Ectodermal cell (in vitro differentiated cells): Measurements from ENCODE around the gene NR5A2.

Source experiments
- H3K27ac ChIP-seq: 2 replicates; pipeline ENCODE4 v1.7.0; 2013; ENCODE audit warnings: mild to moderate bottlenecking, low read depth, low read length; ENCODE audit not compliant: insufficient read depth, poor library complexity, severe bottlenecking
- H3K27me3 ChIP-seq: 2 replicates; pipeline ENCODE4 v1.7.0; 2013; ENCODE audit warnings: mild to moderate bottlenecking, low read length; ENCODE audit not compliant: insufficient read depth, control insufficient read depth, poor library complexity, severe bottlenecking
- H3K36me3 ChIP-seq: one replicate; pipeline ENCODE4 v1.7.0; 2013; ENCODE audit warnings: low read length; ENCODE audit not compliant: control insufficient read depth, insufficient read depth
- H3K4me1 ChIP-seq: one replicate; pipeline ENCODE4 v1.7.0; 2013; ENCODE audit warnings: low read length; ENCODE audit not compliant: control insufficient read depth, insufficient read depth
- H3K4me3 ChIP-seq: 2 replicates; pipeline ENCODE4 v1.7.0; 2013; ENCODE audit warnings: low read depth, low read length, control low read depth; ENCODE audit not compliant: insufficient read depth
- H3K9me3 ChIP-seq: 2 replicates; pipeline ENCODE4 v1.7.0; 2013; ENCODE audit warnings: mild to moderate bottlenecking, low read length, moderate library complexity; ENCODE audit not compliant: control insufficient read depth
- WGBS, 2 experiments: methylation state at CpG; one replicate each; pipeline ENCODE4 v1.1.7; 2013; ENCODE audit warnings: missing lambda C conversion rate in 2 of 2; 5-methylcytosine and 5-hydroxymethylcytosine counted together

Gene NR5A2

GRCh38 chr1:200139661-200140250 is 112.2 kb downstream of the NR5A2 start:
- Histone ChIP-seq H3K27ac (no peak overlapping the region), H3K4me3 (no peak overlapping the region), H3K9me3 (no peaks in the 10 kb centered on the region), H3K4me1 (no peaks in the 10 kb centered on the region), H3K36me3 (no peaks in the 10 kb centered on the region), H3K27me3 (no peaks in the 10 kb centered on the region)
- 85 to 90% methylated on average over 3 to 4 of the region's 4 CpGs for WGBS, 2 experiments

GRCh38 chr1:200143347-200143746 is 115.8 kb downstream of the NR5A2 start:
- H3K27me3 ChIP-seq, result no peaks in the 10 kb centered on the region
- WGBS, 2 experiments, result 80% methylated on average over 6 of the region's 6 CpGs
- H3K4me1 ChIP-seq, result no peaks in the 10 kb centered on the region
- no peaks in the 10 kb centered on the region for H3K9me3 ChIP-seq
- H3K4me3 ChIP-seq, result no peak overlapping the region
- H3K36me3 ChIP-seq, result no peaks in the 10 kb centered on the region
- no peak overlapping the region for H3K27ac ChIP-seq

GRCh38 chr1:200146100-200146499 is 118.6 kb downstream of the NR5A2 start:
- H3K4me3 ChIP-seq, result no peak overlapping the region
- no peaks in the 10 kb centered on the region for H3K36me3 ChIP-seq
- H3K9me3 ChIP-seq, result no peaks in the 10 kb centered on the region
- no peaks in the 10 kb centered on the region for H3K4me1 ChIP-seq
- 93 to 100% methylated on average over 1 of the region's 1 CpG for WGBS, 2 experiments
- H3K27me3 ChIP-seq, result no peaks in the 10 kb centered on the region
- H3K27ac ChIP-seq, result no peak overlapping the region

GRCh38 chr1:200147094-200147493 is 119.6 kb downstream of the NR5A2 start:
- Histone ChIP-seq H3K4me3 (no peak overlapping the region), H3K27me3 (no peaks in the 10 kb centered on the region), H3K4me1 (no peaks in the 10 kb centered on the region), H3K27ac (no peak overlapping the region), H3K9me3 (no peaks in the 10 kb centered on the region), H3K36me3 (no peaks in the 10 kb centered on the region)
- 93 to 95% methylated on average over 13 of the region's 13 CpGs for WGBS, 2 experiments

- no peak overlapping the region for H3K27ac ChIP-seq
- H3K4me1 ChIP-seq, result no peaks in the 10 kb centered on the region
- no peak overlapping the region for H3K4me3 ChIP-seq
- no peaks in the 10 kb centered on the region for H3K9me3 ChIP-seq
- whole genome bisulfite sequencing, 2 experiments, result 94 to 97% methylated on average over 40 of the region's 40 CpGs
- H3K36me3 ChIP-seq, result no peaks in the 10 kb centered on the region
- H3K27me3 ChIP-seq, result no peaks in the 10 kb centered on the region
Observed at GRCh38 chr1:200147742-200148141, 120.2 kb downstream of the NR5A2 start.

- Histone ChIP-seq H3K4me1 (no peaks in the 10 kb centered on the region), H3K4me3 (no peak overlapping the region), H3K27me3 (no peaks in the 10 kb centered on the region), H3K27ac (no peak overlapping the region), H3K9me3 (no peaks in the 10 kb centered on the region), H3K36me3 (no peaks in the 10 kb centered on the region)
Observed at GRCh38 chr1:200150006-200150405, 122.5 kb downstream of the NR5A2 start.

GRCh38 chr1:200150721-200151120 is 123.2 kb downstream of the NR5A2 start:
- no peaks in the 10 kb centered on the region for H3K4me1 ChIP-seq
- 92 to 94% methylated on average over 4 of the region's 4 CpGs for WGBS, 2 experiments
- H3K9me3 ChIP-seq, result no peaks in the 10 kb centered on the region
- H3K27ac ChIP-seq, result no peak overlapping the region
- no peak overlapping the region for H3K4me3 ChIP-seq
- H3K27me3 ChIP-seq, result no peaks in the 10 kb centered on the region
- H3K36me3 ChIP-seq, result no peaks in the 10 kb centered on the region

- H3K27ac ChIP-seq, result no peak overlapping the region
- H3K4me3 ChIP-seq, result no peak overlapping the region
- H3K4me1 ChIP-seq, result no peaks in the 10 kb centered on the region
- 88 to 100% methylated on average over 1 of the region's 2 CpGs for WGBS, 2 experiments
- H3K27me3 ChIP-seq, result no peaks in the 10 kb centered on the region
- H3K36me3 ChIP-seq, result no peaks in the 10 kb centered on the region
- H3K9me3 ChIP-seq, result no peaks in the 10 kb centered on the region
Observed at GRCh38 chr1:200152336-200152735, 124.8 kb downstream of the NR5A2 start.

- H3K27me3 ChIP-seq, result no peaks in the 10 kb centered on the region
- 92 to 94% methylated on average over 2 to 3 of the region's 3 CpGs for WGBS, 2 experiments
- no peak overlapping the region for H3K4me3 ChIP-seq
- no peak overlapping the region for H3K27ac ChIP-seq
- no peaks in the 10 kb centered on the region for H3K9me3 ChIP-seq
- H3K36me3 ChIP-seq, result no peaks in the 10 kb centered on the region
- no peaks in the 10 kb centered on the region for H3K4me1 ChIP-seq
Observed at GRCh38 chr1:200153277-200154055, 126.0 kb downstream of the NR5A2 start.

GRCh38 chr1:200154069-200154767 is 126.7 kb downstream of the NR5A2 start:
- H3K4me3 ChIP-seq, result no peak overlapping the region
- H3K27me3 ChIP-seq, result no peaks in the 10 kb centered on the region
- no peaks in the 10 kb centered on the region for H3K9me3 ChIP-seq
- no peaks in the 10 kb centered on the region for H3K4me1 ChIP-seq
- H3K36me3 ChIP-seq, result no peaks in the 10 kb centered on the region
- H3K27ac ChIP-seq, result no peak overlapping the region
